RCC 7860 (cell line): ENCODE measurements around the gene NDST1.

Experiments used
- DNase-seq: peaks from one replicate; pipeline ENCODE4 v3.0.0-alpha.2; 2015; ENCODE audit warnings: low spot score
- FAIRE-seq: peaks from 2 replicates; lab custom pipeline; 2012; peaks lifted over from hg19 to GRCh38; lab: Jason Lieb, UNC

Gene NDST1

DNA sequence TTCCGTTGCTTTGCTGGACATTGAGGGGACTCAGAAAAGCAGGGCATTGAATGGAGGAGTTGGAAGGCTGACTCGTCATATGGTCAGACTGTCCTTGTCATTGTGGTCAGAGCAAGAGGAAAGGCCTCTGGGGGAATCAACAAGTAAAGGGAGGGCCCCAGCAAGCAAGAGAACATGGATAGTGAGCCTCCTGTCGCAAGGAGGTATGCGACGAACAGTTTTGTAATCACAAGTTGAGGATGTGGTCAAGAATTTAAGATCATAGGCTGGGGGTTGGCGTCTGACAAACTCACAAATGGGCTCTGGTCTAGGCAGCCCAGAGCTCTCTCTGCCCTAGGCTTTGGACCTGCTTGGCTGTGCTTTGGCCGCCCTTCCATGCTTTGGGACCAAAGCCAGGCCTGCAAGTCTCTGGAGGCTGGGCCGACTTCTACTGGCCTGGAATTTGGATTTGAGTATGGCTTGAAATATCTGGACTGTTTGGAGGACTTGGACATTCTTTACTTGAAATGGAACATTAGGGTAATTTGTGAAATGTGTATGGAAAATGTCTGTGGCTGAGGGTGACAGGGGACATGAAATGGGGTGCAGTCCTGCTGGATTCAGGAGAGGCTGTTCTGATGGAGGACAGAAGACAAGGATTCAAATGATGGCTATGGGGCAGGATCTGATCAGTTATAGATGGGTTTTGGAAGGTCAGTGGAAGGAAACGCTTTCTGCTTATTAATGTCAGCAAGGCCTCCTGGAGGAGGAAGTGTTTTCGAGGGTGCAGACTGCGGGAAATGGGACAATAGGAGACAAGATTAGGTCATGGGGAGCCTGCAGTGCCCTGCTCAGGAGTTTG, 19.2 kb upstream of the NDST1 start:
- FAIRE-seq = peak; percentile 86
- DNase-seq = peak; percentile 92

DNA sequence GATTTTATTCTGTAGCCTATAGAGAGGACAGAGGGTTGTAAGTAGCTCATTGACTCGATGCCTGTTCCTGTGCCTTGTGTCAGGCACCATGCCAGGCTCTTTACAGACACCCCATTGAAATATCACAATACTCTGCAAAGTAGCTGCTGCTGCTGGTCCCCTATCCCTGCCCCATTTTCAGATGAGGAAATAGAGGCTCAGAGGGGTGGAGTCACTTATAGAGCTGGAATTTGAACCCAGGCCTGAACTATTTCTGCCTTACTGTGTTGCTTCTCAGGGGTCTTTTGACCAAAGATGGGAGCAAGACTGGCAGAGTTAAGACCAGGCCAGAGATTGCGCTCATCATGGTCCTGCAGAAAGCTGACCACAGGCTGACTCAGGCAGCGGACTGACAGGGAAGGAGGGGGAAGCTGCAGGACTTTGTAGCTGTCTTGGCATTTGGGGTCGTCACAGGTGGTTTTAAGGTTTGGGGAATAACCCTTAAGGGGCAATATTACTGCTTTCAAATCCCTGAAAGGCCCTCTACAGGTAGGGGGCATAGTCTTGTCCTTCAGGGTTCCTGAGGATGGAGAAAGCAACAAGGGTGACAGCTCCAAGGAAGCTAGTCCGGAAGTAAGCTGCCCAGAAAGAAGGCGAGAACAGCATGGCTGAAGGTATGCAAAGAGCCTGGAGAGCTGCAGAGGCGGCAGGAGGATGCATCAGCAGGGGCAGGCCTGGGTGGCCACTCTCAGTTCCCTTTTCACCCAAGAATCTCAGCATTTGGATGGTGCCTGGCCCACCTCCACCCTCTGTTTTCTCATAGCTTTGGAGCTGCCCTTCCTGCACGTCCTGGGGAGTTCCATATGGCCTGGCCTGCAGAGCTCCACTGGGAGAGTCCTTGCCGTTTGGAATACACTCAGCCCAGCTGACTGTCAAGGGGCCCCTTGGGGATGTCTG, 18.3 kb upstream of the NDST1 start:
- FAIRE-seq = no peak
- DNase-seq = no peak

DNA sequence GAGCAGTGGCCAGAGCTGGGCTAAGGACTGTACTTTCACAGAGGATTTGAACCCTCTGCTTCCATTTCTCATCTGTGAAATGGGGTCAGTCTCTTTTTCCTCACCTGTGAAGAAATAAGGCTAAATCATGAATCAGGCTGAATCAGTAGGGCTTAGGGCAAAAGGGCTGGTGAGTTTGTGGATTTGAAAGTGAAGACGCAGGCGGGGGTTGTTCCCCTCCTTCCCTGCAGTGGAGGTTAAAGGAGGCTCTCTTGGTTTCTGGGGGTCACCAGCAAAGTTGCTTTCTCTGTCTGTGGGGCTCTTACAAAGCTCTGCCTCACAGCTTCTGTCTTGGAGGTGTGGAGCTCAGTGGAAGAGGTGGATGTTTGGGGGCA, 17.6 kb upstream of the NDST1 start:
- FAIRE-seq (no peak), DNase-seq (no peak)

DNA sequence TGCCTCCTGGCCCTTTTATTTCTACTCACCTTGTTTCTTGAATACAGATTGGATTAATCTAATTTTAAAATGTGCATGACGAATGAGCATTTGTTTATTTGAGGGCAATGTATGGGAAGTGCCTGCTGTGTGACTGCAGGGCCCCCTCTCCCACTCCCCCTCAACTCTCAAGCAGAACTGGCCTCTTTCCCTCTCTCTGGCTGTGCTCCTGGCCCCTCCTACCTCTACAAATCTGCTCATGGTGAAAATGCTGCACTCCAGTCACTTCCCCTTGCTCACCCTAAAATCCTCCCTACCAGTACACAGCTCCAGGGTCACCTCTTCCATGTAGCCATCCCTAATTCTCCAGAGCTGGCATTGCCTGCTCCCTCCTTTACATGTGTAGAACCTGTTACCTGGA, 17.2 kb upstream of the NDST1 start:
- DNase-seq (no peak), FAIRE-seq (no peak)

DNA sequence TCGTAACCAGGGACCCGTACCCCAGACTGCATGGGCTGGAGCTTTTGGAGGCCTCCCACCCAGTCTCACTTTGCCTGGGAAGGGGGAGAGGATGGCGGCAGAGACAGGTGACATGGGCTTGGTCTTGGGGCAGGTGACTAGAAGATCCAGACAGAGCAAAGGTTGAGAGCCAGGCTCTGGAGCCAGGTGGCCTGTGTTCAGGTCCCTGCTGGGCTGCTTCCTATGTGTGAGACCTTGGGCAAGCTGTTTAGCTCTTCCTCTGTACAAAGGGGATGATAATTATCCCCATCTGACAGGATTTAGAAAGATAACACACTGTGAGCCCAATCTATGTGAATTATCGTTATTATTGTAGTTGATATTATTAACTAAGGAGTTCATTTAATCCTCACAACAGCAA, 16.1 kb upstream of the NDST1 start:
- no peak for FAIRE-seq

DNA sequence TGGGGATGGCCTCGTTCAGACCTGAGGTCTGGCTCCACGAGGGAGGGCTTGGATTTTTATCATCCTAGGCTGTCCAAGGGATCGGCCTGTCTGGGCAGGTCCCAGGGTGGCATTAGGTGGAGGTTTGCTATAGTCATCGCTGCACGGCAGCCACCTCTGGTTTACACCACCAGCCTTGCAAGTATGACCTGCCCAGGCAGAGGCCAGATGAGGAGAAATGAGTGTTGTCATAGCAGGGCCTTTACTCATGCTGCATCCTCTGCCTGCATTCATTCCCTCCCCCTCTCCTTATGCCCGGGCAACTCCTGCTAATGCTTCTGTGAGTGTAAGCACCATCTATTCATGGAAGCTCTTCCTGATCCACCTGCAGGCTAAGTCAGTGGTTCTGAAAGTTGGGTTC, 15.3 kb upstream of the NDST1 start:
- FAIRE-seq (peak; percentile 86), DNase-seq (peak; percentile 95)

More for the DNA sequence above, 16.1 kb upstream of the NDST1 start:
- DNase-seq = no peak

DNA sequence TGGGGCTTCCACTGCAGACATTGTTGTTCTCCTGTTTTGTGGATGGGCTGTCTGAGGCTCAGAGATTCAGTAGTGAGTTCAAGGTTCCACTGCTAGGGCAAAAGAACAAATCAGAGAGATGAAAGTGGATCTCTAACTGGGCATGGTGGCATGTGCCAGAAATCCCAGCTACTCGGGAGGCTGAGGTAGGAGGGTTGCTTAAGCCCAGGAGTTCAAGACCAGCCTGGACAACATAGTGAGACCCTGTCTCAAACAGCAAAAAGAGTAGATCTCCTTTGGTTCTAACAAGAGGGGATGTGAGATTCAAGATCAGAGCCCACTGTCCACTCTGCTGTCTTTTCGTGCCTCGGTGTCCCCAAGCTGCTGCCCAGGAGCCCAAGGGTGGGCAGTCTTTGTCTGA, 11.8 kb upstream of the NDST1 start:
- no peak for FAIRE-seq
- no peak for DNase-seq

DNA sequence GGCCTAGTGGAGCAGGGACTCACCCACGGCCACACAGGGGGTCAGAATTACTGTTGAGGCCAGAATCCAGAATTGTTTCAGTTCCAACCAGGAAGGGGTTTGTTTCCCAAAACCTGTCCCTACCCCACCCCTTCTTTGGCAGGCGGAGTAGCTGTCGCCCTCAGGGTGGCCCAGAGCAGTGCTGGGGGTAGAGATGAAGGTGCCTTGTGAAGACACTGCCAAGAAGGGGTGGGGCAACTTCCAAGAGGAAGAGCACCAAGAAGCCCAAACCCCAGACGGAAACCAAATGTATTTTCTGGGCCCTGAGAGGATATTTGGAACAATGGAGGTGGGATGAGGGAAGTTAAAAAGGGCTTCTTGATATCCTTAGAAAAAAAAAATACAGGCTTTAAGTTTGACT, 11.4 kb upstream of the NDST1 start:
- DNase-seq = no peak
- FAIRE-seq = no peak

DNA sequence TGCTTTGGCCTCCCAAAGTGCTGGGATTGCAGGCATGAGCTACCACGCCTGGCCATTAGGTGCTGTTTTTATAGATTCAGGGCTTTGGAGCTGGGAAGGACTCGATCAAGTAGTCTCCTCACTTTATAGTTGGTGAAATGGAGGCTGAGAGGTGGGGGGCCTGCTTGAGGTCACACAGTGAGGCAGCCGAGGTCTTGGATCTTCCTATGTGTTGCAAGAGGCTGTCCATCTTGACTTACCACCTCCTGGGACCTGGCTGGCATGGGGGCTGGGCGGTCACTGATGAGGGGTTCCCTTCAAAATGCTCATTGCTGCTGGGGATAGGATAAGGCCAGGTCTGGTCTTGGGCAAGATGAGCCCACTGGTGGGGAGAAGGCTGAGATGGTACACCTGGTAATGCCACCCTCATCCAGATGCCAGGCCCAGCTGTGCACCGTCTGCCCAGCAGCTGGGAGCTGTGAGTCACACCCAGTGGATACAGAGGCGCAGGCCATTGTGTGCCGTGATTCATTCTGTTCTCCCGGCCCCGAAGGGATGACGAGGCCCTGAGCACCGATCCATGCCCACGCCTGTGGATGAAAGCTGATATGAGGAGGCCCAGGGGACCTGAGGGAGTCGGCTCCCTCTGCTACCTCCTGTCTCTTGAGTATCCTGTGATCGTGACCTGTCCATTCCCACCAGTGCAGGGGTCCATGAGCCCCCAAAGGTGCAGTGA, 10.5 kb upstream of the NDST1 start:
- FAIRE-seq (peak; percentile 92), DNase-seq (peak; percentile 94)

DNA sequence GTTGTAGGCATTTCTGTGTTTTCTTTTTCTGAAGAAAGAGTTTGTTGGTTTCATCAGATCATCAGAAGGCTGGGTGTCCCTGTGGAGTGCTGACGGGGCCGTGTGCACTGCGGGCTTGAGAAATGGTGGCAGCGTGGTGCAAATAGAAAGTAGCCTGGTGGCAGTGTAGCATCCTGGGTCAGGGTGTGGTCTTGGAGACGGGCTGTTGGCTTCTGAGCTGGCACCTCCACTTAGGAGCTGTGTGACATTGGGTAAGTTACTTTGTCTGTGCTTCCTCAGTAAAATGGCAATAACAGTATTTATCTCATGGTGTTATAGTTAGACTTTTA, 10.0 kb upstream of the NDST1 start:
- DNase-seq (no peak), FAIRE-seq (no peak)

DNA sequence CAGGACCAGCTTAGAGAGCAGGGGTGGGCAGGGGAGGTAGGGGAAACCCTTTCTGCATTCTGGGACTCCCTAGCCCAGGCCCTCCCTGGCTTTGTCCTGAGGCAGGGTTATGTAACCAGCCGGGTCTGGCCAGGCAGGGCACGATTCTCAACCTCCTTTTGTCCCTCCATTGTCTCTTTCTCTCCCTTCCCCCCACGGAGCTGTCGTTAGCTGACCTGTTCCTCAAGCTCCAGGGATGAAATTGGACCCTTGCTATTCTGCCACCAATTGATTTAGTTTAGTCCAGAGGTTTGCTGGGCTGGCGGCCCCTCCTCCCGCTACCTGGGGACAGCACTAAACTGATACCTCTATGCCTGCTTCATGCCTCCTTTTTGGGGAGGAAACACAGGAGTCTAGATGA, 9.4 kb upstream of the NDST1 start:
- no peak for DNase-seq

DNA sequence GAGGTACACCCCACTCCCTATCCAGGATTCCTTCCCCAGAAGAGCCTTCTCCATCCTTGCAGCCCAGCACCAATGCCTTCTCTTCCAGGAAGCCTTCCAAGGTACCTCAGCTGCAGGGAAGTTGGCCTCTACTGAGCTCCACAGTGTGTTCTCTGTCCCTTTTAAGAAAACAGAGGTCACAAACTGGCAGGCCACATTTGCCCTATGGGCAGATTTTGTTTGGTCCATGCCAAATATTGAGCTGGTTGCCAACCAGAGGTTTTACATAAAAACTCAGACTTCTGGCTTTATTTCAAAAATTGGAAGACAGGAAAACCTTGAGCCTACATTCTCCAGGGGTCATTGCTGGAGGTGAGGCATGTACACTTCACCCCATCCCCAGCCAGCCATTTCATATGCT, 9.0 kb upstream of the NDST1 start:
- no peak for FAIRE-seq

More for the DNA sequence above, 9.4 kb upstream of the NDST1 start:
- no peak for FAIRE-seq

DNA sequence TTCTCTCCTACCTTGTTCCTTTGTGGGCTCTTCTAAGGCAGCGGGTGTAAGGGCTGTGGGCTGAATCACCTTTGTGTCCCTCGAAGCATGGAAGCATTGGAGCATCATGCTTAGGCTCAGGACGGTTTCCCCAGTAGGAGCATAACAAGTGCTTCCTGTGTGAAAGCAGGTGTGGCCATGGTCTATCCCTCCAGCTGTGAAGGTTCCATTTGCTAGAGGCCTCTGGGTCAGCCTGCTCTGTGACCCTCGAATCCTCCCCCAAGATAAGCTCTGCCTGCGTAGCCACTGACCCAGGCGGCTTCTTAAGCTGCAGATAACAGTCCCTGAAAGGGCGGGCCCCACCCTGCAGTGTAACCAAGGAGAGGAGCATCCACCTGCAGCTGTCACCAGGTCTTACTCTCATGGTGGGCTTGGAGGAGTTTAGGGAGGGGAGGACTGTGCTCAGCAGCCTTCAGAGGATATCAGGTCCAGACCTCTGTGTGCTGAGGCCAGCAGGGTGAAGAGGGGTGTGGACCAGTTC, 8.4 kb upstream of the NDST1 start:
- FAIRE-seq (peak; percentile 77), DNase-seq (peak; percentile 60)

More for the DNA sequence above, 9.0 kb upstream of the NDST1 start:
- DNase-seq = no peak

DNA sequence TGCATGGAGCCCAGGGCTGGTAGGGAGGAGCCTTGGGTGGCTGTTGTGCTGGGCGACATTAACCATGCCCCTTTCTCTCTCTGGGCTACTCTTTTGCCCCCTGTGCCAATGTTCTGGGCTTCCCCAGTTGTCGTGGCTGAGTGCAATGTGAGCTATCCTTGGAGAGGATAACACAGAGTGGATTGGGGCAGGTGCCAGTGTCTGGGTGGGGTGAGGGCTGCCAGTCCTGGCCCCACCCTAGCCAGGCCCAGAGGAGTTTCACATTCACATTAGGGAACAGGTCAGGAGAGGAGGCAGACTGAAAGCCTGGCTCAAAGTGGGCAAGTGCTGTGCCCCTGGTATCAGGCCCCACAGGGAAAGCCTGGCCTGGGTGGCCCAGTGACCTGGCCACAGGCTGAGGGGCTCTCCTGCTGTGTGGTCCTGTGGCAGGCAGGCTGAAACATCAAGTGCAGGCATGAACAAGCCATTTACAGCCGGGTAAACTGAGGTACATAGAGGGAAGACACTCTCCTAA, 7.5 kb upstream of the NDST1 start:
- FAIRE-seq = no peak
- no peak for DNase-seq

DNA sequence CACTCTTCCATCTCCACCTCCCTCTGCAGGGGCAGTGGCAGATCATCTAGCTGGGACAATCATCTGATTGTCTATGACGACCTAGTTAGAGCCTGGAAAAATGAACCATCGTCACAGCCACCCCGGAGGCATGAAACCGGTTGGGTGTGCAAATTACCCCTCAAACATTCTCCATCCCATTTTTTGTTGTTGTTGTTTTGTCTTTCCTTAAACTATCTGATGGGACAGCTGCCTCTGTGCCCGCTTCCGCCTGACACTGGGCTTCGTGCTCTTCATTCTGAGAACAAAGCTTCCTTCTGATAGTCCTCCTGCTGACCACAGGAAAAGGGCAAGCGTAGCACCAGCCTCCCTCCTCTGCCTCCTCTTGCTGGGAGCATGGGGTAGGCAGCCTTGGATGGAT, 7.0 kb upstream of the NDST1 start:
- no peak for DNase-seq
- no peak for FAIRE-seq

DNA sequence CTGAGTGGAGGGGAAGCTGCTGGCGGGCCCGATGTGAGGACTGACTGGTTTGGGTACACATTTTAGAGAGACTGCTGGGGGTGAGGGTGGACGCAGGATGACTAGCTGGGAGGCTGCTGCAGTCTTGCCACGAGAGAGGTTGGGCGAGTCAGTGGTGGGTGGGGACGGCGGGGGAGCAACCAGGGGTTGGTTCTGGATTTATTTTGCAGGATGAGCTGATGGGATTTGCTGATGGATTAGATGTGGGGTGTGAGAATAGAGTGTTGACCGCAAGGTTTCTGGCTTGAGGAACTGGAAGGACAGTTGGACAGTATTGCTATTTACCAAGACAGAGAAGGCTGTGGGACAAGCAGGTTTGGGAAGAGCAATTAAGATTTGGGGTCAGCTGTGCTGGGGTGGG, 5.8 kb upstream of the NDST1 start:
- DNase-seq = peak; percentile 35
- FAIRE-seq = no peak

DNA sequence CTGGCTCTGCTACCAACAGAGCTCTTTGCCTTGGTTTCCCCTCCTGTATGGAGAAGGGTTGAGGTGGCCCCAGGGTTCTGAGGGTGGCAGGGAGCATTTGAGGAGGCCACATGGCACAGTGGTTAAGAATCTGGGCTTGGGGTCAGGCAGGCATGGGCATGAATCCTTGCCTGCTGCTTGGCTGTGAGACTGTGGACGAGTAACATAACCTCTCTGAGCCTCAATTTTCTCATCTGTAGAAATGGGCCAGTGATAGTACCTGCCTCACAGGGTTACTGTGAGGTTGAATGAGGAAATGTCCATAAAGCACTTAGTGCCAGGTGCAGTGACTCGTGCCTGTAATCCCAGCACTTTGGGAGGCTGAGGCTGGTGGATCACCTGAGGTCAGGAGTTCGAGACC, 5.1 kb upstream of the NDST1 start:
- FAIRE-seq = no peak
- no peak for DNase-seq

DNA sequence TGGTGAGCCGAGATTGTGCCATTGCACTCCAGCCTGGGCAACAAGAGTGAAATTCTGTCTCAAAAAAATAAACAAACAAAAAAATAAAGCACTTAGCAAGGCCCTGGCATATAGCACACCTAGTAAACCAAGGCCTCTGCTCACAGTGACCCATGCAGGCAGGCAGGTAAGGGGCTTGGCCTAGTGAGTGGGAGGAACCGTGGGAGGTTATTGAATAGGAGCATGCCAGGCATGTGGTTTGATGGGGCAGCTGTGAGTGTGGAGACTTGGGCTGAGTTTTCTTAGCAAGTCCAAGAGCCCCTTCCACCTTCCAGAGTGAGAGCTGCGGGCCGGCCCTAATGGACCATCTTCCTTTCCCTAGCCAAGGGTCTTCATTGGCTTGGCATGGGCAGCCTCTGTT, 4.5 kb upstream of the NDST1 start:
- FAIRE-seq (no peak), DNase-seq (peak; percentile 41)

DNA sequence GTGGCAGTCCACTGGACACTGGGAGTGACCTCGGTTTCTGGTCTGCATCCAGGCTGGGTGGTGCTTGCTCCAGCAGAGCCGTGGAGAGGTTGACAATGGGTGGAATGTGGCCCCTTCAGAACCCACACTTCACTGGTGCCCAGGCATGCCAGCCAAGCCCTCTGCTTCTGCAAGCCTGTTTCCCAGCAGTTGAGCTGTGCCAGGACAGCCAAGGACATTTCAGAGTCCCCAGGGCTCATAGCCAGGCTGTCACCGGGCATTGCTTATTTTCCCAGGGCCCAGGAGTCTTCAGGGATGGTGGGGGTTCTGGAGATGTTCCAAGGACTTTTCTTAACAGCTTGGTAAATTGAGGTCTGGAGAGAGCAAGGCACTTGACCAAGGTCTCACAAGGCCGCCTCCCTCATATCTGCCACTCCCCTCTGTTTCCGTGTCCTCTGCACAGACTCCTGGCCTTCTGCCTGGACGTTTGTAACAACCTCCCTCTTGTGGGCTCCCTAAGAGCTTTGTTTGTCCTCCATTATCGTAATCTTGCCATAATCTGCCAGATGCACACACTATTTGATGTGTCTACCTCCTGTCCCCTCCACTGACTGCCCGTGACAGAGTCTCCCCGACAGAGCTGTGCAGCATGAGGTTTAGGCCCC, 3.8 kb upstream of the NDST1 start:
- FAIRE-seq (peak; percentile 78), DNase-seq (peak; percentile 66)

DNA sequence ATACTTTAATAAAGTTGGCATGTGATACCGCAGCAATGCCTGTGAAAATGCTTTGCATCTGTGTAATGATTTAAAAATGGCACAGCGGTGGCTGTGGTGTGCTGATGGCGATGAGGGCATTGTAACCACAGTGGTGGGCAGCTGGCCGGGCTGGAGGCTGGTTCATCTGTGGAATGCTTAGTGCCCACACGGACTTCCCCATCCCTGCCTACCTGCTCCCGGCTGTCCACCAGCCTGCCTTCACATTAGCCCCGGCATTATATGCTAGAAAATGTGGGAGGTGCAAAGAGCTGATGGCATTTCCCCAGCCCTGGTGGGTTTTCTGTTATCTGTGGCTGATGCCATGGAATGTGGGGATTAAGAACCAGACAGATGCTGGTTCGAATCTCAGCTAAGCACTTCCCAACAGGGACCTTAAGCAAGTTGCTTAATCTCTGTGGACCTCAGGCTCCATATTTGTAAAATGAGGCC, 2.9 kb upstream of the NDST1 start:
- peak; percentile 98 for FAIRE-seq
- DNase-seq = peak; percentile 98
